Esophagus (tissue), 2 donors: Measurements from ENCODE around the gene ACSL4. TPM values are rescaled to one million over a fixed set of nuclear protein-coding genes. Genes with fewer than 3 reads are reported as not detected.

Experiments
- H3K27ac ChIP-seq, 2 donors: one replicate each; pipeline ENCODE4 v1.5.1; 2013; ENCODE audit warnings: low read depth in 2 of 2, mild to moderate bottlenecking in 2 of 2, inconsistent platforms in 1 of 2, low read length in 1 of 2, moderate library complexity in 1 of 2
- H3K27me3 ChIP-seq, 2 donors: one replicate each; pipeline ENCODE4 v1.6.1; 2013; ENCODE audit warnings: low read length in 2 of 2, control low read depth in 1 of 2, mild to moderate bottlenecking in 1 of 2; ENCODE audit not compliant: insufficient read depth in 2 of 2, control insufficient read depth in 1 of 2
- H3K36me3 ChIP-seq, 2 donors: one replicate each; pipeline ENCODE4 v1.6.1; 2013; ENCODE audit warnings: low read length in 1 of 2; ENCODE audit not compliant: control insufficient read depth in 2 of 2, insufficient read depth in 2 of 2
- H3K4me1 ChIP-seq, 2 donors: one replicate each; pipeline ENCODE4 v1.6.1; 2013; ENCODE audit warnings: low read length in 1 of 2; ENCODE audit not compliant: control insufficient read depth in 2 of 2, insufficient read depth in 2 of 2
- H3K4me3 ChIP-seq, 2 donors: one replicate each; pipeline ENCODE4 v1.5.1; 2013; ENCODE audit warnings: low read length in 2 of 2, mild to moderate bottlenecking in 2 of 2, low read depth in 1 of 2, moderate library complexity in 1 of 2
- H3K9me3 ChIP-seq, 2 donors: one replicate each; pipeline ENCODE4 v1.6.1; 2013; ENCODE audit warnings: mild to moderate bottlenecking in 2 of 2, low read depth in 1 of 2, low read length in 1 of 2, moderate library complexity in 1 of 2; ENCODE audit not compliant: control insufficient read depth in 2 of 2, insufficient read depth in 1 of 2
- WGBS, 2 donors: extraction: QIAGEN DNeasy Blood & Tissue Kit; methylation state at CpG; one replicate each; pipeline ENCODE4 v1.1.7; 2013; 5-methylcytosine and 5-hydroxymethylcytosine counted together
- polyA plus RNA-seq, 2 donors: library from polyadenylated mRNA; stranded (reverse); fragments of 200-250 nt; gene quantifications; one replicate each; pipeline ENCODE4 v1.2.3, GENCODE V29; 2013
- donor health status: healthy with polysubstance abuse.
- donor health status: Bipolar disorder and iron deficiency.

Gene ACSL4
- 1 to 10 TPM; 5.9 to 7.4 TPM for polyA plus RNA-seq

GRCh38 chrX:109732807-109733612, at the start of gene ACSL4:
Gene ACSL4 (minus strand): TSS chrX:109733257. CDS start chrX:109683363, 49,894 bp downstream.
- H3K27ac ChIP-seq: peak within 1 kb of the TSS; percentile 78 to 91
- H3K4me3 ChIP-seq: peak within 1 kb of the TSS; percentile 69 to 74
- H3K27me3 ChIP-seq: no peaks in the 10 kb centered on the region
- no peaks in the 10 kb centered on the region for H3K36me3 ChIP-seq
- 0 to 30% methylated on average over 73 to 89 of the region's 89 CpGs for WGBS, 2 donors
- H3K4me1 ChIP-seq: no peaks in the 10 kb centered on the region
- H3K9me3 ChIP-seq: peaks cover 0 to 4% of the 10 kb centered on the region in 2 donors

GRCh38 chrX:109777749-109778148, 44.7 kb upstream of the ACSL4 start:
- Histone ChIP-seq H3K27me3 (no peaks in the 10 kb centered on the region), H3K9me3 (no peaks in the 10 kb centered on the region), H3K4me1 (no peaks in the 10 kb centered on the region), H3K4me3 (no peak overlapping the region), H3K27ac (no peak overlapping the region), H3K36me3 (no peaks in the 10 kb centered on the region)
- 85 to 95% methylated on average over 4 of the region's 4 CpGs for WGBS, 2 donors

GRCh38 chrX:109776986-109777385, 43.9 kb upstream of the ACSL4 start:
- H3K9me3 ChIP-seq: no peaks in the 10 kb centered on the region
- H3K4me1 ChIP-seq: no peaks in the 10 kb centered on the region
- WGBS, 2 donors: 80 to 92% methylated on average over 4 of the region's 4 CpGs
- no peaks in the 10 kb centered on the region for H3K36me3 ChIP-seq
- no peak overlapping the region for H3K4me3 ChIP-seq
- H3K27me3 ChIP-seq: no peaks in the 10 kb centered on the region
- no peak overlapping the region for H3K27ac ChIP-seq

- Histone ChIP-seq H3K36me3 (no peaks in the 10 kb centered on the region), H3K27ac (no peak overlapping the region), H3K9me3 (no peaks in the 10 kb centered on the region), H3K4me1 (no peaks in the 10 kb centered on the region), H3K27me3 (no peaks in the 10 kb centered on the region), H3K4me3 (no peak overlapping the region)
- 71 to 84% methylated on average over 3 of the region's 3 CpGs for whole genome bisulfite sequencing, 2 donors
These were observed 43.4 kb upstream of the ACSL4 start for GRCh38 chrX:109776432-109776831.

- Histone ChIP-seq H3K36me3 (no peaks in the 10 kb centered on the region), H3K27ac (no peak overlapping the region), H3K9me3 (no peaks in the 10 kb centered on the region), H3K4me3 (no peak overlapping the region), H3K4me1 (no peaks in the 10 kb centered on the region), H3K27me3 (no peaks in the 10 kb centered on the region)
- WGBS, 2 donors: 78 to 90% methylated on average over 3 of the region's 3 CpGs
These were observed 42.3 kb upstream of the ACSL4 start for GRCh38 chrX:109775386-109775785.

GRCh38 chrX:109774706-109775105, 41.6 kb upstream of the ACSL4 start:
- no peaks in the 10 kb centered on the region for H3K9me3 ChIP-seq
- WGBS, 2 donors: 63 to 70% methylated on average over 5 of the region's 5 CpGs
- H3K4me3 ChIP-seq: no peak overlapping the region
- no peaks in the 10 kb centered on the region for H3K36me3 ChIP-seq
- H3K27me3 ChIP-seq: no peaks in the 10 kb centered on the region
- H3K27ac ChIP-seq: no peak overlapping the region
- no peaks in the 10 kb centered on the region for H3K4me1 ChIP-seq

- WGBS, 2 donors: 88 to 100% methylated on average over 1 of the region's 1 CpG
- no peaks in the 10 kb centered on the region for H3K27me3 ChIP-seq
These were observed 41.1 kb upstream of the ACSL4 start for GRCh38 chrX:109774136-109774535.

GRCh38 chrX:109773374-109773773, 40.3 kb upstream of the ACSL4 start:
- Histone ChIP-seq H3K36me3 (no peaks in the 10 kb centered on the region), H3K4me3 (no peak overlapping the region), H3K27me3 (no peaks in the 10 kb centered on the region), H3K4me1 (no peaks in the 10 kb centered on the region), H3K9me3 (no peaks in the 10 kb centered on the region), H3K27ac (no peak overlapping the region)
- 89 to 92% methylated on average over 2 of the region's 2 CpGs for WGBS, 2 donors

More at GRCh38 chrX:109774136-109774535, 41.1 kb upstream of the ACSL4 start:
- Histone ChIP-seq H3K36me3 (no peaks in the 10 kb centered on the region), H3K4me1 (no peaks in the 10 kb centered on the region), H3K9me3 (no peaks in the 10 kb centered on the region), H3K27ac (no peak overlapping the region), H3K4me3 (no peak overlapping the region)

- 85% methylated on average over 2 of the region's 2 CpGs for WGBS, 2 donors
- Histone ChIP-seq H3K27ac (no peak overlapping the region), H3K4me1 (no peaks in the 10 kb centered on the region), H3K36me3 (no peaks in the 10 kb centered on the region), H3K4me3 (no peak overlapping the region), H3K27me3 (no peaks in the 10 kb centered on the region), H3K9me3 (no peaks in the 10 kb centered on the region)
These were observed 37.7 kb upstream of the ACSL4 start for GRCh38 chrX:109770780-109771179.

- Histone ChIP-seq H3K4me3 (no peak overlapping the region), H3K27ac (no peak overlapping the region), H3K9me3 (no peaks in the 10 kb centered on the region), H3K27me3 (no peaks in the 10 kb centered on the region), H3K4me1 (no peaks in the 10 kb centered on the region), H3K36me3 (no peaks in the 10 kb centered on the region)
- WGBS, 2 donors: 64 to 74% methylated on average over 2 of the region's 2 CpGs
These were observed 27.8 kb upstream of the ACSL4 start for GRCh38 chrX:109760922-109761250.
